HG03439 (cell line): ENCODE results near the gene ATP6V1A.

Source experiments
- ATAC-seq: cut with Tn5 transposase; IDR thresholded peaks from one replicate; pipeline ENCODE4 v1.9.1; 2021; ENCODE audit warnings: mild to moderate bottlenecking, moderate library complexity; ENCODE audit not compliant: unreplicated experiment

ATP6V1A gene

DNA sequence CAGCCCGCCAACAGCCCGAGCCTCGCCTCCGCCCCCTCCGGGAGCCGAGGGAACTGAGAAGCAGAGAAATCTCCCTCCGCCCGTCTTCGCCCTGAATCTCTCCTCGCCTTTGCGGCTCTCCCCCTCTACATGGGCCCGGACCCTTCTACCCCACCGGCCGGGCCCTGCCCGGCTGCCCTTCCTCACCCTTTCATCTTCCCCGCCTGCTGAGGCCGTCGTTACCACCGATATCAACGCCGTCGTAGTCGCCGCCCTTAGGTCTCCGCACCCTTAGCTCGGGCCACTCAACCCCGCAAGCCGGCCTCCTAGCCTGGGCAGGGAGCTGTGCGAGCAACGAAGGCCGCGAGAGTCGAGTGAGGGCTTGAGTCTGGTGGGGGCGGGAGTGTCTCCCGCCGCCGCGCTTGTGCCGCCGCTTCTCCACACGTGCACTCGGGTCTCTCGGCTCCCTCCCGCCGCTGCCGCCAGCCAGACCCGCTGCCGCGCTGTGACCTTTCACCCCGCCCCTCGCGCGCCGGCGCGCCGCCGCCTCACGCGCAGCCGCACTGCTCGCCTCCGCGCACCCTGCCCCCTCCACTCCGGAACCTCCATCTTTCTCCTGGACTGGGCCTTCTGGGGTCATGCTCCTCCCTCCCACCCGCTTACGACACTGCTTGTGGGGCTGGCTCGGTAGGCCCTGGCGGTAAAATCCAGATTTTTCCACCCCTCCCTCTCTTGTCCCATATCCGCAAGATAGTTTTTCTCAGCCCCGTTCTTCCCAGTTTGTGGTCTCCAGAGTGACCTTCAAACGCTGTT is 883 bp upstream of the ATP6V1A start, which contains the start of gene NAA50:
TSS of gene NAA50 (minus strand) at position 494 of the 792 bp plus-strand sequence. CDS start at position 194, 300 bp downstream.
- peak; percentile 53 for ATAC-seq

DNA sequence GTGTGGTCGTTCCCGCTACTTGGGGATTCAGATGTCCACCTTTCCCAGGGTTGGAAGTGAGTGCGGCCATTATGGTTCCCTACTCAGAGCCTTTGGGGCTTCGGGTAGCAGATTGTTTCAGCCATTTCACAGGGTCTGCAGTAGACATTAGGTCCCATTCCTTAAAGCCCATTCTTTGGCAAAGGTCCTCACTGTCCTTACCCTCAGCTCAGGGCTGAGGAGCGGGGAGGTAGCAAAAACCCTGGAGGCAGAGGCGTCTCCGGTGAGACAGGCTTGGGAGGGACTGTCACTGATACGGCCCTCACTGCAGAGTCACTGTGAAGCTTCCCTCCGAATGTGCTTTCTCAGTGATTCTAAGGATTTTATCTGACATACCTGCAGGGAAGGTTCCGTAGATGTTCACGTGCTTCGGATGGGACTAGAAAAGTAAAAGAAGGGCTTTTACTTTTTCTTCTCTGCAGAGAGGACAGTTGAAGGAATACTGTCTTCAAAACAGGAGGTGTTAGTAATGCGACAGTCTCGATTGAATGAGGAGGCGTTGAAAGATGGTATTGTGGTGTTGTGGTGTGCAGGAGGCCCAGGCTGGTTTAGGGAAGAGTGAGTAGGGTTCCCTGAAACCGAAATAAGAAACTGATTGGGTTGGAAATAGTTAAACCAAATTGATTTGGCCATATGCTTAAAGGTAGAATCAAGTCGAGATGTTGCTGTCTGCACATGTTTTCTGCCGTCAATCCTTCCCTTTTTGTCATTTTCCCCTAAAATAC is 630 bp downstream of the ATP6V1A start:
- peak; percentile 3 for ATAC-seq

DNA sequence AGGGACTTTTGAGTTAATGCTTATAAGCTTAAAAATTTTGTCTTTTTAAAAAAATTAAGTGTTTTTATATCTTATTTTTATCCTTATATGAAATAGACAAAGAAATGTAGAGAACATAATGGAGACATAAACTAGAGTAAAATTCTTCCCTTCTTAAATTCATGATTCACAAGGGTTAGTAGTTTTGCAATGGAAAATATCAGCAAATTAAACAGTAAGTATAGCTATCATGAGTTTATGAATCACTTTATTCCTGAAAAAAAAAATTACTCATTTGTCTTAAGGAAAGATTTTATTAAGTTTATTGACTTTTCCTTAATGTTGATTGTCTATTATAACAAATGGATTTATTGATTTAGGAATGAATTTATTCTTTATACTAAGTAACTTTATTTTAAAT is 4.3 kb downstream of the ATP6V1A start:
- ATAC-seq: no peak

DNA sequence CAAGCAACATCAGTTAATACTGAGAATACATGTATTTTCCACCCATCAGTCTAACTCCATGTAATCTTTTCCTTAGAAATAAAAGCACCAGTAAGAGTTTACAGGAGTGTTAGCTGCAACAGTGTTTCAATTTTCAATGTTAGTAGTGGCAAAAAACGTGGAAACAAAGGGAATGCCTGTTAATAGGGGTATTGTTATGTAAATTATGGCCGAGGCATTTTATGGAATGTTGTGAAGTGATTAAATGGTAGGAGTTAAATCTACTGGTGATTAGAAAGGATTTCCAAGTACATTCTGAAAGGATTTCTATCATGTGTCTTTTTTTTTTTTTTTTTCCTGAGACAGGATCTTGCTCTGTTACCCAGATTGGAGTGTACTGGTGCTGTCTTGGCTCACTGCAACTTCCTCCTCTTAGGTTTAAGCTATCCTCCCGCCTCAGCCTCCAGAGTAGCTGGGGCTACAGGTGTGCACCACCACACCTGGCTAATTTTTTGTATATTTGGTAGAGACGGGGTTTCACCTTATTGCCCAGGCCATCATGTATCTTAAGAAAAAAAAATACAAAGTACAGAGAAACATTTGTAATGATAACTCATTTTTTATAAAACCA is 6.6 kb downstream of the ATP6V1A start:
- ATAC-seq: no peak

DNA sequence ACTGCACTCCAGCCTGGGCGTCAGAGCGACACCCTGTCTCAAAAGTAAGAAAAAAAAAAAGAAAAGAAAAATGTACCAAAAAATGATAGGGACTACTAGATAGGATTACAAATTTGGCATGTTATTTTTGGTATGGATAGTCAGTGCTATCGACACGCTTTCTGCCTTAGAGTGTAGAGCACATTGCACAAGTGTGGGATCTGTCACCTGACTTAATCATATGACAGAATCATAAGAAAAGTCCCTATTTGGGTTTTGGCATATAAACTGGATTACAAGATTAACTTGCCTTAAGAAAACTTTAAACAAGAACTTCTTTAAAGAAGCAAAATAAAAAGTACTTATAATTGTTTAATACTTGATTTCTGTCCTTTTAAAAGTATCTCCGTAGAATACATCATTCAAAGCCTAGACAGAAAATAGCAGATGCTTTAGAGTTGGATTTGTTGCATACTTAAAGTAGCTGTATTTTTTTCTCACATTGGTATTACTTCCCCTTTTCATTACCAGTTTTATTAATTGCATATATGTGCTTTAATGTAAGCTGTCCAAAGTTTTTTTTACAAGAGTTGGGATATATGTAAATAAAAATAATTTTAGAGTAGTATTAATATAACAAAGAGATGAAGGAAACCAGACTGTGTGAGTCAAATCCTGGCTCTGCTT is 7.8 kb downstream of the ATP6V1A start:
- no peak for ATAC-seq

DNA sequence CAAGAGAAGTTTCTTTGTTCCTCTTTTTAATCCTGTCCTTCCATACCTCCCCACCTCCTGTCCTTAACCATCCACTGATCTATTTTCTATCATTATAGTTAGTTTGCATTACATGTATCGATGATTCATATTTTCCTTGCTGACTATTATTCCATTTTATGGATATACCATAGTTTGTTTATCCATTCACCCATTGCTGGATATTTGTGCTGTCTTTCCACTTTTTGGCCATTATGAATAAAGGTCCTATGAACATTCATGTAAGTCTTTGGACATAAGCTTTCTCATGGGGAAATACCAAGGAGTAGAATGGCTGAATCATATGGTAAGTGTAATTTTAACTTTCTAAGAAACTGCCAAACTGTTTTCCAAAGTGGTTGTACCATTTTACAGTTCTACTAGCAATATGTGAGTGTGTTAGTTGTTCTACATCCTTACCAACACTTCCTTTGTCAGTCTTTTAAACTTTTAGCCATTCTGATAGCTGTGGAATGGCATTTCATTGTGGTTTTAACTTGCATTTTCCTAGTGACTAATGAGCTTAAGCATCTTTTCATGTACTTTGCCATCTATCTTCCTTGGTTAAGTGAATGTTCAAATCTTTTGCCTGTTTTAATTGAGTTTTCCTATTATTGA is 11.7 kb downstream of the ATP6V1A start:
- ATAC-seq: no peak

DNA sequence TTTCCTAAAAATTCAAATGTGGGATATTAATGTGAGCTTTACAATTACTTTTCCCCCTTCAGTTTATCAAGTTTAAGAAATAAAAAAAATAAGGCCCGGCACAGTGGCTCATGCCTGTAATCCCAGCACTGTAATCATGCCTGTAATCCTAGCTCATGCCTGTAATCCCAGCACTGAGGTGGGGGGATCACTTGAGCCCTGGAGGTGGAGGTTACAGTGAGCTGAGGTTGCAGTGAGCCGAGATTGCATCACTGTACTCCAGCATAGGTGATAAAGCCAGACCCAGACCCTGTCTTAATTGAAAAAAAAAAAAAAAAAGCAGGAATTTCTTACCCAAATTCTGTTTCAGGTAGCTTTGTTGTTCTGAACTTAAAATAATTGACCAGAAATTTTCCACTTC is 17.9 kb downstream of the ATP6V1A start:
- ATAC-seq: no peak

DNA sequence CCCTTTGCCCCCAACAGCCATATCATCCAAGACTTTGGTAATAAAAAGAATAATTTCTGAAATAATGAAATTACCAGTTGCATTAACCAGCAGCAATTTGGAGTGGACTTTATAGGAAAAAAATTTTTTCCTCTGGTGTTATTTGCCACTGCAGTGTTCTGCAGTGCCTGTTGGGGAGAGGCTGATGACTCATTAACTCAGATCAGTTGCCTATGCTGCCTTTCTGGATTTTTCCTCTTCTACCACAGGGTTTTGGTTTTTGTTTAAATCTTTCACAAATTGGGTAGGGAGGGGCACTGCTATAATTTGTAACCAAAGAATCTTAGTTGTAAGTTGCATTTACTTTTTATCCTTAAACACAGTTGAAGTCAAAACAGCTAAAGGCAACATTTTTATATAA is 22.7 kb downstream of the ATP6V1A start:
- ATAC-seq: no peak

DNA sequence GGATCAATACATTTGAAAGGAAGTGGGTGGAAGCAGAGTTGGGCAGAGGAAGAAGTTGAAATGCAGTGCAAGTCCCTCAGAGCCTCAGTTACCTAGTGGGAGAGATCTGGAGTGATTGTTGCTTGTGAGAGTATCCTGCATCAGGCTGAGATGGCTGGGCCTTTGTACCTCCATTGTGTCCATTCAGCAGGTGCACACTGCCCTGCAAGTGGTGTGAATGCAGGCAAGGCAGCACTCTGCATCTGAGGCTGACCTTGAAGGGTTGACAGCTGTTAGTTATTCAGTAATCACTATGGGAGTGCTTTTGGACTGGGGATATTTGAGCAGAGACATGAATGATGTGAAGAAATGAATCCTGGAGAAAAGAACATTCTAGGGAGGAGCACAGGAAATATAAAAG is 25.2 kb downstream of the ATP6V1A start:
- ATAC-seq: no peak

DNA sequence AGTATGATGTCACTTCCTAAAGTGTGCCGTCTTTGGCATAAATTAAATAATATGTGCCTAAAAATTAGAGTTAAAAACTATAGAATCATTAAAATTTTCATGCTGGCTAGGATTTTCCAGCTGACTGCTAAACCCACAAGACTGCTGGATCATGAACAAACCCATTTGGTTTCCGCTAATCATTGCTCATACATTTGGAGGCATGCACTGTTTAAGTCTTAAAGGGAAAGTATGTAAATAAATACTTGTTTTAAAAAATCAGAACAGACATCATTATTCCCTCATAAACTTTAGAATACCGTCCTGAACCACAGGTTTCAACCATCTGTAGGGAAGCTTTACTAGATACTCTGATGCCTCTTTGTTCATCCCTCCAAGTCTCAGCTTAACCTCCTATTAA is 26.5 kb downstream of the ATP6V1A start:
- ATAC-seq: no peak

DNA sequence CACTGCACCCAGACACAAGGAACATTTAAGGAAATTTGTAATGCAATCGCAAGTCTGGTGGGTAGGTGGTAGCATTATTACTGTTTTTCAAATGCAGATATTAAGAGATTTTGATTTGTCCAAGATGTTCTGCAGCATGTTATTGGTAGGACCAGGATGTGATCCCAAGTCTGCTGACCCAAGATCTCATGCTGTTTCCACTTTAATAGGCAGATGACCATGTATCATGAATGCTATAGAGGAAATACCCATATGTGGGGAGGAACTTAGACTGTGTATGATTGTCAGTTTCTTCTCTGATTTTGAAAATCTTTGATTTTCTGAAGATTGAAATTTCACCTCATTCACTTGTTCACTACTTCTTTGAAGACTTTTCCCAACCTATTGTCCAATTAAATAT is 28.7 kb downstream of the ATP6V1A start:
- no peak for ATAC-seq

DNA sequence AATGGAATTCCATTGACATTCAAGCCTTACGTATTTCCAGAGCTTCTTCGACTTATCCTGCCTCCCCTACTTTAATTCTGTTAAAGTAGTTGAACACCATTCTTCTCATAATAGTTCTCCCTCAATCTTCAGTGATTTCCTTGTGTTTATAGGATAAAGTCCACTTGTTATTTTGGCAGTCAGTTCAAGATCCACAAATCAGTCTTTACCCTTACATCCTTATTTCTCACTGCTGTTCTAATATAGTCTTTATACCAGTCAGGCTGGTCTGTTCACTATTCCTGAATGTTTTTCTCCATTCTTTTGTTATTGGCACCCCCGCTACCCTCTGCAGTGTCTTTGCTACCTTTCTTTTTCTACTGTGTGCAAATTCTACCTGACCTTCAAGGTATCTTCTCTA is 29.7 kb downstream of the ATP6V1A start:
- no peak for ATAC-seq

DNA sequence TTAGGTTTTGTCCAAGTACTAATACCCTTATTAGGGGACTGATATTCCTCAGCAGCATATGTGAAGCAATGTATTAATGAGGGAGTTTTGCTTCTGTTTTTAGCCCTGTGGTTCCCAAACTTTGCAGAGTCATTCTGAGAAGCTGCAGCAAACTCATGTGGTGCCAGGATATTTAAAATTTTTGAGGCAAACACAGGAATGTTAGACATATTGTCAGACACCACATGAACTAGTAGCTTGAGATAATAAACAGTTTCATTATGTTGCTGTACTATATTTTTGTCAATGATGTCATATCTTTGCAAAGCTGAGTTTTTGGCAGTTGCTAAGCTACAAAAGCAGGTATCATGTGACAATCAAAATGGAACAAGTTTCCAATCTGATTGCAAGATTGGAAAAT is 36.6 kb downstream of the ATP6V1A start:
- ATAC-seq: no peak

DNA sequence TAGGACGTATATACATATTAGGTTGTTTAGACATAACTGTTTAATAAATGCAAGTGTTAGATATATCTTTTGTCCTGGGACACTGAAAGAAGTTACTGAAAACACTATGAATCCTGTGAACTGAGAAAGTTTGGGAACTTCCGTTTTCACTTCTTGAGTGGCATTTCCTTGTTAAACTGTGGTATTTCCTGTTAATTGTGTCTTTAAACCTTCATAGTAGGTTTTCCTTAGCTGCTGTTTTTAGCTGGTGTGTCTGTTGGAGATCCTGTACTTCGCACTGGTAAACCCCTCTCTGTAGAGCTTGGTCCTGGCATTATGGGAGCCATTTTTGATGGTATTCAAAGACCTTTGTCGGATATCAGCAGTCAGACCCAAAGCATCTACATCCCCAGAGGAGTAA is 37.1 kb downstream of the ATP6V1A start:
- no peak for ATAC-seq

DNA sequence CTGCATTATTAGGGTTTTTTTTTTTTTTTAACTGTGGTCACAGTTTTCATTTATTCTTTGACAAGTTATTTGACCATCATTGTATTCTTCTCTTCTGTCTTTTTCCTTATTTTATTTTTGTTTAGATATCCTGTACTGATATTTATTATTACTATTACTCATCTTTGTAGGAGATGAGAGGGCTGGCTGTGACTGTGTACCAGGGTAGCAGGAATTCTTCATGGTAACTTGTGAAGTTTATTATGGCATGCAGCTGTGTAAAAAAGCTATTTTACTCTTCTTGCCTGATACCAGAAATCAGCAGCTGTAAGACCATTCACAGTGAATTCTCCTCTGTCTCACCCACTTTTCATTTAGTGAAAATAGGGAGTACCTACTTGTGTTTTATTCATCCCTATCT is 44.5 kb downstream of the ATP6V1A start:
- no peak for ATAC-seq

DNA sequence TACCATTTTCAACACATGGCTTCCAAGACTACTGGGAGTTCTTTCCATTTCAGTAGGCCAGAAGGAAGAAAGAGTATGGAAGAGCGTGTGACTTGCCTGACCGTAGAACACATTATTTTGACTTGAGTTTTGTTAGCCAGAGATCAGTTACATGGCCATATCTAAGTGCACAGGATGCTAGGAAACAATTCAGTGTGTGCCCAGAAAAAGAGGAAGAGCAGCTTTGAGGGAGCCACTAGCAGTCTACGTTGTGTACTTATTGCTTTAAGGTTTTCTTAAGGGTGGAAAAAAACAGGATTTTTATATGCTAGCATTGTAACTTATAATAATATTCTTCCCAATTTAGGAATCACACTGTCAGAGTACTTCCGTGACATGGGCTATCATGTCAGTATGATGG is 47.7 kb downstream of the ATP6V1A start:
- ATAC-seq: no peak

DNA sequence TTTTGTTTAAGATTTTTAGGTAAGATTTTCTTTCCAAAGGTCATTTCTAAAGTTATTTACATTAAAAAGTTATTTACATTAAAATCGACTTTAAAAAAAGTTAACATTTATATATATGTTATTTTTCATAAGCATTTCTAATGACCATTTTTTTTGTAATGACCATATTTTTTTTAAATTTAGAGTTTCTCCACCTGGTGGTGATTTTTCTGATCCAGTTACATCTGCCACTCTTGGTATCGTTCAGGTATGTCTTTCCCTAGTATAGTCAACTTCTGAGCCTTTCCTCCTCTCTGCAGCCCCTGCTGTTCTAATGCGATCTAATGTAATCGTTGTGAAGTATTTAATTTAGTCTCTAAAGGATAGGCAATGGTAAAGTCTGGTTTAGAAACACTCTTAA is 48.9 kb downstream of the ATP6V1A start:
- ATAC-seq: no peak

DNA sequence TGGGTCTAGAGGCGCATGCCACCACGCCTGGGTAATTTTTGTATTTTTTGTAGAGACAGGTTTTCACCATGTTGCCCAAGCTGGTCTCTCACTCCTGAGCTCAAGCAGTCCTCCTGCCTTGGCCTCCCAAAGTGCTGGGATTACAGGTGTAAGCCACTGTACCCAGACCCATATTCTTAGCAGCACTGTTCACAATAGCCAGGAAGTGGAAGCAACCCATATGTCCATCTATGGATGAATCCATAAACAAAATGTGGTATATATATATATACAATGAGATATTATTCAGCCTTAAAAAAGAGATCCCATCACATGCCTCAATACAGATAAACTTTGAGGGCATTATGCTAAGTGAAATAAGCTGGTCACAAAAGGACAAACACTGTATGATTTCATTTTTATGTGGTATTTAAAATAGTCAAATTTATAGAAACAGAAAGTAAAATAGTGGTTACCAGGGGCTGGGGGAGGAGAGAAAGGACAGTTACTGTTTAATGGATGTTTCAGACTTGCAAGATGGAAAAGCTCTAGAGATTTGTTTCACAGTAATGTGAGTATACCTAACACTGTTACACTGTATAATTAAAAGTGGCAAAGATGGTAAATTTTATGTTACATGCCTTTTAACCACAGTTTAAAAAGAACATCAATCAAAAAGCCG is 56.1 kb downstream of the ATP6V1A start:
- no peak for ATAC-seq

DNA sequence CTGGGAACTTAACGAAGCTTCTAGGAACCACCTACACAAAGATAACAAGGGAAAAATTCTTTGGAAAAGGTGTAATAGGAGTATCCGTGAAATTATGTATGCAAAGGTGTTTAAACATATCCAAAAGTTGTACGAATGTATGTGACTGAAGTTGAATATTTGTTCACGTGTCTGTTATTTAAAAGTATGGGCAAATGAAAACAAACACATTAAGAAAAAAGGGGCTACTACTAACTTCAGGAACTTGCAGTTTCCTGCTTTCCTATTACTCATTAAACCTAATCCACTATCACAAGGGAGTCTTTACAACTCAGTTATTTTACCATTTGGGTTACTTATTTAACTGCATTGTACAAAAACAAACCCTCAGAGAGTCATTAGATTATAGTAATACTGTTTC is 57.8 kb downstream of the ATP6V1A start:
- no peak for ATAC-seq

DNA sequence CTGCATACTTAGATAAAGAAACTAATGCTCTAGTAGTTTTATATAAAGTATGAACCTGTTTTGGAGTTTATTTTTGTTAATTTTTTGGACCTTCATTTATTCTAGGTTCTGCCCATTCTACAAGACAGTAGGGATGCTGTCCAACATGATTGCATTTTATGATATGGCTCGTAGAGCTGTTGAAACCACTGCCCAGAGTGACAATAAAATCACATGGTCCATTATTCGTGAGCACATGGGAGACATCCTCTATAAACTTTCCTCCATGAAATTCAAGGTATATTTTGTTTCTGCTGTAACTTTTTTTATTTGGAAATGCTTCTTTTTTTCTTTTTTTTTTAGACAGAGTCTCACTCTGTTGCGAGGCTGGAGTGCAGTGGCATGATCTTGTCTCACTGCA is 58.4 kb downstream of the ATP6V1A start:
- ATAC-seq: no peak
